Activated T-cell treated with anti-CD3 and anti-CD28 coated beads for 48 hours (primary cell): Measurements from ENCODE around the gene VEZT.
A peak's percentile ranks its signal among the peaks of the same experiment; 100 is the strongest.

ENCODE experiments used
- DNase-seq: peaks from one replicate; pipeline ENCODE4 v3.0.0-alpha.2; 2020; ENCODE audit warnings: low read depth

VEZT gene

DNA sequence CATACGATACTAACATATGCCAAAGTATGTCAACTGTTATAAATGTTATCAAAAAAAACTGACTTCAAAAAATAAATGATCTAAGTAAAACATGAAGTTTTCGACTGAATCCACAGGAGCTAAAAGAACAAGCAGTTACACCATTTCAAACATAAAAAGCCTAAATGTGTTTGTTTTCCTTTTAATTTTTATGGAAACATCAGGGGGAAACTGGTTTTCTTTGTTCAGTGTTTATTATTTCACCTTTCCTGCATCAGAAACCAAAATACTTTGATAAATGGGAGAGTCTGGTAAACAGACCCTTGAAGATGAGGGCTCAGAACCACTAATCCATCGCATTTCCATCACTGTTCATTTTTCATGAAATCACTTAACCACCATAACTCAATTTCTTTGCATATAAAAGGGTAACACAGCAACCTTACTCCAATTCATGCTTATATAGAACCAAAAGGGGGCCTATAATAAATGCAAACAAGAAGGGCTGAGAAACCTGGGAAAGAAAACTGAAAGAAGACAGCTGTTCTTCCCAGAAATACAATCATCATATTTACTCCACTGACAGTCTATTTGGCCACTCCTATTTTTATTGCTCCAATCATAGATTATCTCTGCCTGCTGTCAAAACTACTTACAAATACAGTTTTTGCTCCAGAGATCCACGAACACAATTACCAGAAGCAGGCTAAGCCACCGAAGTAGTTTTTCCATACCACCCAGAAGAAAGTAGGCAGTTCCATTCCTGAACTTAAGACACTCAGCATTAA is 17.3 kb upstream of the VEZT start:
- no peak for DNase-seq

DNA sequence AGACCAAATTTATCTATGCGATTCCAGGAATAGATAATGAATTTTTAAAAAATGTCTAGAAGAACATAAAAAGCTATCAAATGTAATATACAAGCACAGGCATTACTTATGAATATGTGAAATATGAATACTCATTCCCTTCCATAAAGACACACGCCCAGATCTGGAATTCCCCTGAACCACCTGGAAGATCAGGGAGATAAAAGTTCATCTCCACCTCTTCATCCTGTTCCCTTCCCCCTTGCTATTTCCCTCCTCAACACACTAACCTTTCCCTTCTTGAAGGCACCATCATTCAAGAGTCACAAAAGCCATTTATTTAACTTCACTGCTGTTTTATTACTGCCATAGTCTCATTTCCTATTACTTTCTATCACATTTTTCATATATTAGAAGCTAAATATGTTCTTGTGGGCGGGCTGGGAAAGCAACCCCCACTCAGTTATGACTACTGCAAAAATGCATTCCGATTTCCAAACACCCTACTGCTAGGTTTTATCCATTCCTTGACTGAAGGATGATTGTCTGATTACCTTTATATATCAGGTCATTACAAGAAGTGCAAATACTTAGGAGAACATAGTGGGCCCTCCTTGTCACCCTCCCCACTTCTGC is 16.4 kb upstream of the VEZT start:
- no peak for DNase-seq

DNA sequence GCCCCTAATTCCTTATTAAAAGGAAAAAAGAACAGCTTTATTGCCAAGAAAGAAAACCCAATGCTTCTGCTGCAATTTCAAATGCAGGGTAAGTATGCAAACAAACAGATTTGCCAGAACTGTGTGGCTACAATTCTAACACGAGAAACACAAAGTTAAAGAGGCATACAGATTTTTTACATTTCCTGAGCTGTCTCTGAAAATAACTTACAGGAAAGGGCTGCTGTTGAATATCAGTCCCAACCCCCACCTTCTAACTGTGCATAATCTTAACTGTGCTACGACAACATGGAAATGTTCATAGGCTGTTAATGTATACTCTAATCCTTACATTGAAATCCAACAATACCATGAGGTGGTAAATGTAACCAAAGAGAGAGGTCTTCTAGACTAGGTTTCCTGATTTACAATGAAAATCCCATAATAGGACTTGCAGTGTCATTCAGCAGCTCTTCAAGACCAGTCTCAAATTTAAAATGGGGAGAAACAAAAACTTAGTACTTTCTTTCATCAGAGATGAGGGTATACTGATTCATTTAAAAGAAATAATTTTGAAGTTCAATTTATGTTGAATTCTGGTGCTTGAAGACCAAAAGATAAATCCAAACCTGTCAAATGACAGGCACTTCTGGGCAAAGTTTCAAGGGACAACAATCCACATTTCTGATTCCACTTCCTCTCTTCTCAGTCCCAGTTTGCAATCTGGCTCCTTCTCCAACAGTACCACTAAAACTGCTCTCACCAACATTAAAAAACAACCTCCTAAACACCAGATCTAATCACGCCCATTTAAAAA is 14.7 kb upstream of the VEZT start:
- DNase-seq, result no peak

DNA sequence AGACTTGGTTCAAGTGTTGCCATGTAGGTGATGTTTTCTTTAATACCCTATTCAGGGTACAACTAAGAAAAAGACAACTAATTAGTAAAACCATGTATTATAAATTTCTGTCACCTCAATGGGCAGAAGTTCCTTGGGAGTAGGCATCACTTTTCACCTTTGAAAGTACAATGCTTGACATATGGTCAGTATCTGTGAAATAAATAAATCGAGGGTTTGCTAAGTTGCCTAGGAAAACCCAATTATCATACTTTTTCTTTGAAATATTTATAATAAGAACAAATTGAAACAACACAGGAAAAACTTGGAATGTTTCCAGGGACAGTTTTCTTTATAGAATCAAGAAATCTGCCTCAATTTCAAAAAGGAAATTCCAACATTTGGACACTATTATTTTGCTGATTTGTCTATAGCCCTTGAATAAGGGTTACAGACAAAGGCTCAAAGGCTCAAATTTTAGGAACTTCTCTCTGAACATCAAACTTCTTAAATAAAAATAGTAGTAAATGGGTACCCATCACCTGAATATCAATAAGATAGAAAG is 14.0 kb upstream of the VEZT start:
- DNase-seq, result no peak

DNA sequence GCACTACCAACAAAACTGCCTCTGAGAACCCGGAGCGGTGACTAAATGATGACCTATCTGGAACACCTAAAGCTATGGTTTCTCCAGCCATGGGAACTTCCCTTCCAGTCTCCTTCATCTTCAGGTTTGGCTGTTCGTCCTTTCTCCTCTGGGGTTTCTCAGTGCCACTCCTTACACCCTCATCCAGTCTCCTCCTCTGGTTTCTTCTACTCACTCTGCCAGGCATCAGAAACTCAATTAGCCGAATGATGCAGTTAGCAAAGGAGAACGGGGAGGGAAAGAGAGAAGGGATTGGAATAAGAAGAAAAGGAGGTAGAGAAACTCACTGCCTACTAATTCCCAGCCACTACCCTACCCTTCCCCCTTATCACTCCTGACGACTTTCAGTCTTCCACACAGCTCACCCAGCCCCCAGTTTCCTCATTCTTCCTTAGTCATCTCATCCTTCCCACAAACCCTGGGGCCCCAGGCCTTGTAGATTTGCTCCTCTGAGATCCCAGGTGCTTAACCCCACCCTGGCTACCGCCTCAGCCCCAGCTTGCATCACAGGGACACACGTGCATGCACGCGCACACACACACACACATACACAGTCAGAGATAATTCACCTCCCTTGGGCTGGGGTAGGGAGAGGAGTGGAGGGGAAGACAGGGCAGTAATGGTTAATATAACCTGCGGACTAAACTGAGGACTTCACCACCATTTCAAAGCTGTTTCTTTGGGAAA is 13.3 kb upstream of the VEZT start:
- DNase-seq, result no peak

DNA sequence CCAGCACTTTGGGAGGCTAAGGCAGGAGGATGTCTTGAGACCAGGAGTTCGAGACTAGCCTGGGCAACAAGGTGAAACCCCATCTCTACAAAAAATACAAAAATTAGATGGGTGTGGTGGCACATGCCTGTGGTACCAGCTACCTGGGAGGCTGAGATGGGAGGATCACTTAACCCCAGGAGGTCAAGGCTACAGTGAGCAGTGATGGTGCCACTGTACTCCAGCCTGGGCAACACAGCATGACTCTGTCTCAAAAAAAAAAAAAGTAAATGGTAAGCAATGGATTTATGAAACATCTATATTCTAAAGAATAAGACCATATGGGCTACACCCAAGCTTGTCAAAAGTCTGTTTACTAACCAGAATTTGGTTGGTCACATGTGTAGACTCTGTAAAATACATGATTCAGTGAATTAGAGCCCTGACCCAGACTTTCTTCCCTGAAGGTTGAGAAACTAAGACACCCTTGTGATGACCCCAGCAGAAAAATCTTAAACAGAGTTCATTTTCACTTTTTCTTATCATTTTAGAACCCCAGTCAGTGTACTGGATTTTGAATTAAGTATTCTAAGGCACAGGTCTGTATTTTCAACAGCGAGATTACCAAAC is 12.5 kb upstream of the VEZT start:
- no peak for DNase-seq

DNA sequence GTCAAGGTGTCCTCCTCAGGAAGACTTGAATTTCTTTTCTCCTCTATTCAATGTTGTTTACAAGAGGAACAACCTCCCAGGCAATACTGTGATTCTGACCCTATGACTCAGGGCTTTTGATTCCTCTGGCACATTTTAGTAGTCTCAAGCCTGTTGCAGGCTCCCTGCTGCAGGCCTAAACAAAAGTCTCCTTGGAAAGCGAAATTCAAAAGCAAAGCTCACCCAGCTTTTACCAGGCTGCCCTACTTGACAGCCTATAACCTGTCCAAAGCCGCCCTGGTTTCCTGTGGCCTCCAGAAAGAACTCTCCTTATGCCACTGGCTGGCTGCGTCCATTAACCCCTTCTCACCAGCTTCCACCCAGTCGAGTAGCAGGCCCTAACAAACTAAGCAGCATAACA is 11.9 kb upstream of the VEZT start:
- no peak for DNase-seq

DNA sequence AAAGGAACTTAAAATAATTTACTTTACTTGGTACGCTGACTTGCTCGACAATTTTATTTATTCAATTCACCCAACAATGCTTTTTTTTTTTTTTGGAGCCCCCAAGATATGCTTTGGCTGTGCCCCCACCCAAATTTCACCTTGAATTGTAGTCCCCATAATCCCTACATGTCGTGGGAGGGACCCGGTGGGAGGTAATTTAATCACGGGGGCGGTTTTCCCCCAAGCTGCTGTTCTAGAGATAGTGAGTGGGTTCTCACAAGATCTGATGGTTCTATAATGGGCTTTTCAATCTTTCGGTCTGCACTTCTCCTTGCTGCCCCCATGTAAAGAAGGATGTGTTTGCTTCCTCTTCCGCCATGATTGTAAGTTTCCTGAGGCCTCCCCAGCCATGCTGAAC is 10.7 kb upstream of the VEZT start:
- DNase-seq, result no peak

DNA sequence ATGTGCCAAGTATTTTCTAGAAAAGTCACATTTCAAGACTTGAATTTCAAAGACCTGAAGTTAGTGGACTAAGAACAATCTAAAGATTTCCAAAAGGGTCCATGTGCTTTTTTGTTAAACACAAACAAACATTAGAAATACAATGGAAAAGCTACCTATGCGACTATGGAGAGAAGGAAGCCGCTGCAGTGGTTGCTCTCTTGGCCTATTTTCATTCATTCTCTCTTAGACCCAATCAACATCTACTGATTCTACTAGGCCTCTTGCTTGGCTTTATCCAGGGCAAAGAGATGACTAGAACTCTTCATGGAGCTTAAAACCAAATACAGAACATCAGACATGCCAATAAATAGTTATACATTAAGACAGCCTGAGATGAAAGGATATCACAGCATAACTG is 10.2 kb upstream of the VEZT start:
- DNase-seq, result no peak

DNA sequence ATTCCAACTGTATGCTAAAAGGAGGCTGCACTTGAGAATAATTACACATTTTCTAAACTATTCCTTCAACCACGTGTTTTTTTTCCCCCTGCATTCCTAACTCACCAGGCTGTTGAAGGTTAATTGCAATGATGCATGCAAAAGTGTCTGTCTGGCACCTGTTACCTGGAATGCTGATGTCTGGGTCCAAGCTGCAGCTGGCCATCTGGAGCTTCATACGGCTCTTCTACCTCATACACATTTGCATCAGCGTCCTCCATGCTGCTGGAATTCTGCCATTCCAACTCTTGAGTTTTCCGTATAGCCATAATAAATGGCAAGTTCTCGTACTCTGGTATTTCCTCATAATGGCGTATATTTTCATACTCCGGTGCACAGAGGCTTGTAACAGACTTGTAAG is 8.9 kb upstream of the VEZT start:
- no peak for DNase-seq

DNA sequence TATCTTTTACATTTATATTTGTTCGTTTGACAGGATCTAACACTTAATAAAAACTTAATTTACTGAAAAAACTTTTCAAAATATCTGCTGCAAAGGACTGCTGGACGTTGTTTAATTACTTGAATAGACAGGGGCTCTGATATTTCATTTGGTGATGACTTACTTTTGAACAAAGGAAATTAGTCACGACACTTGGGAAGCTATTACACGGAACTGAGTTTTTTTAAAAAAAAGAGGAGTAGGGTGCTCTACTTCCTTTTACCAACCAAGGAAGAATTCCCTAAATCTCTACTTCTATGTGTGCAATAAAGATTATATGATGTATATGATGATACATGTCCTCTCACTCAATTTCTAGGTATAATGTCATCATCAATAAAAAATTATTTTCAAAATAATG is 5.0 kb upstream of the VEZT start:
- DNase-seq, result no peak

DNA sequence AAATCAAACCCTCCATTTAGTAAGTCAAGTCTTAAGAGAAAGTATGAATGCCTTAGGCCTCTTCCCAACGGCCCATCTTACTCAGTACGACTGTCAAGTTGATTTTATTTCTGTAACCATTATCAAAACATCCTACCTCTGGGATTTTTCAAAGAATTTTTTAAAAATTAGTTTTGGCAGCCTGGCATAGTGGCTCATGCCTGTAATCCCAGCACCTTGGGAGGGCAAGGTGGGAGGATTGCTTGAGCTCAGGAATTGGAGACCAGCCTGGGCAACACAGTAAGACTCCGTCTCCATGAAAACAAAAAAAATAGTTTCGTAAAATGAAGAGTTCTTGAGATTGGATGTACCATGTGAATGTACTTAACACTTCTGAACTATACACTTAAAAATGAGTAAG is 4.5 kb upstream of the VEZT start:
- DNase-seq, result no peak

DNA sequence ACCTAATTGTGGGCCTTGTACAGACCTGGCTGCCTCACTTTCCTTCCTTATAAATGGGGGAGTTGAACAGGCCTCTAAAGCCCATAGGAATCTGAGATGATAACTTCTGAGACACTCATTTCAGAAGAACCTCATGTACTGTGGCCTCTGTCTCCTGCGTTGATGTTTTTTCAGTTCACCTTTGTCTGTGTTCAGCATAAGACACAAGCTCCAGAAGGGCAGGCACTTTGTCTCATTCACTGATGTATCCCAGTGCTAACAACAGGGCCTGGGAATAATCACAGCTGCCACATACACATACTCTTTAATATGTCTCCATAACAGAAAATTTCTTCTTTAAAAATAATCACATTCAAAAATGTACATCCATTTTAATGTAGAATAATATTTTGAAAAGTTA is 3.7 kb upstream of the VEZT start:
- no peak for DNase-seq

DNA sequence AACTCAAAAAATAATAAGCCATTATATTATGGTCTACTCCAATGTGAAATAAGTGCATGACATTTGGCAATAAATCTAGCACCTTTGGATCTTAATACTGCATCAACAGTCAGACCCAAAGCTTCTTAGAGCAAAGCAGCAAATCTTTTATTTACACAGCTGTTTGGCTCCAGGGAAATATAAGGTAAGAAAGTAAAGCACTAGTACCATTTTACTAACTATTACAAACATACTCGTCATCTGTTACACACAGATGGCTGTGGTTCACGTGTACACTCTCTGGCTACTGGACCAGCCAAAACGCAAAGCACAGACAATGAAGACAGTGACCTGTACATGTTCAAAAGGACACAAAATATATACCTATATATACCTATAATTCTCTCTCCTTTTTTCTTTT is 3.1 kb upstream of the VEZT start:
- DNase-seq, result no peak

DNA sequence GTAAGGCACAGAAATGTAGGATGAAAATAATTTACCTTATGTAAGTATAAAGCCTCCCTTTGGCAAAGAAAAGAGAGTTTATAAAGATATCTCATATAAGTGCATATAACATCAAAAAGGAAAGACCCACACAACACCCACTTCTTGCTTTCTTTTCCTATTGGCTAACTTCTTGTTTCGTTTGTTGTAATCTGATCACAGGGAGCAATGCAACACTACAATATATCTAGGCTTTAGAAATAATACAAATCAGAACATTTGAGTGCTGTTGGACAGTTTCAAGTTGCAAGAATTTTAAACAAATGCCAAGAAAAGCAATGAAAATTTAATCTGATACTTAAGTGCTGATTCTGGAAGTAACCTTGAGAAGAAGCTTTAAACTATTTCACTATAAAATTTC is 1.7 kb upstream of the VEZT start:
- DNase-seq, result no peak

DNA sequence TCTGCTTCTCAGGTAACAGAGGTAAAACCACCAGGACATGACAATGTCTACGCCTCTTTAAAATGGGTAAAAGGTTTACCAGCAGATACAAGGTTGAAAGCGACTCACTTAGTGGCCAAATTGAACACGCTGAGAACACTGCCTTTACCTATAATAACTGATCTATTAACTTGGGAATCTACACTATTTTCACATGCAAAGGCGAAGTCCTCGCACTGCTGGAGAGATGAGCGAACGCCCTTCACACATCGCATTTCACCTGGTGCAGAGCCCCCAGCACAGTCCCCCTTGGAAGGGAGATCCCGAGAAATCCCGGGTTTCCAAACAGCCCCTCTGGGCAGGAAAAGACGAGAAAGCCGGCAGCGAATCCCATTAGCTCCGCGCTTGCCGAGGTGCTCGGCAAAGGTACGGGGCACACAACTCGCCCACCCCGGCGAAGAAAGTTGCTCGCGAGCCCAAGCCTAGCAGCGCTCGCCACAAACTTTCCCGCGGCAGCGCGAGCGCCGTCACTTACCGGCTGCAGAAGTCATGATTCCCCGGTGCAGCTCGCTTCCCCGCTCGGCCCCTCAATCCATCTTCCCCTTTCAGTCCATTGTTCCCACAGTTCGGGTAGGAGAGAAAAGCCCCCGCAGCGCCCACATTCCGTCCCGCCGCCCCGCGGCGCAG is 763 bp upstream of the VEZT start:
- DNase-seq, result no peak

DNA sequence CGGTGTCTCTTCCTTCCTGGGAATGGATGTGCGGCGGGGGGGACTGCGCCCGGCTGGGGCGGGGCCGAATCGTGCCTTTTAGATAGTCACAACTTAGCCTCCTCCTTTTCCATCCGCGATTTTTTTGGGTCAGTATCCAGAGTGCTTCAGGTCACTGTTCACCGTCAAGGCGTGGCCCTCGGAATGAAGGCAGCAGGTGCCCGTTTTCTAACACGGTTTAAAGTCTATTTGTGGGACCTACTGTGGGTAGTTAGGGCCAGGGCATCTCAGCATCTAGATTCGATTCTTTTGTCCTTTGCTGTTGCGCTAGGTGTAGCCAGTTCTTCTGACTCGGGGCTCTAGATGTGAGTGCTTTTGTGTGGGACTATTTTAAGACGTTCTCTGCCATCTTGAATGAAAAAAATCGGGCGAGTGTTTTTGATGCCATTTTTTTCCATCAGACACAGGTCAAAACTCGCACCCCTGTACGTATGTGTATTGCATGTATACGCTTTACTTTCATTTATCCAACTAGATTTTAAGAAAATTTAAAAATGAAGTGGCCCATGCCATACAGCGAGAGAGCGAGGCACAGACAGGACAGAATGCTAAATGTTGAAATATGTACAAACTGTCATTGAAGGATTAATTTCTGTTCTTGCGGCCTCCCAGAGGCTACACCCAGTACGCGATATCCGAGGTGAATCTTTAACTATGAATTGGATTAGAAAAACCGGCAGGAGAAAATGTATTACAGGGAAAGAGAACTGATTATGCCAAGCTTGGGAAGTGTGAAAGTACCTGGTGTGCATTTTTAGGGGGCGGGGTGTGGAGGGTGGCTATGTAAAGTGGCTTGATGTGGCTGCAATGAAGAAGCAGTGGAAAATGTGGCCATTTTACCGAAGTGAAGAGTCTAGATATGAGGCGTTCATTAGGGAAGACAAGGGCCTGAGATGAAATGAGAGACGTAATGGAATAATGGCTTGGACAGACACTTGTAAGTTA is 835 bp downstream of the VEZT start:
- DNase-seq, result peak; percentile 24

DNA sequence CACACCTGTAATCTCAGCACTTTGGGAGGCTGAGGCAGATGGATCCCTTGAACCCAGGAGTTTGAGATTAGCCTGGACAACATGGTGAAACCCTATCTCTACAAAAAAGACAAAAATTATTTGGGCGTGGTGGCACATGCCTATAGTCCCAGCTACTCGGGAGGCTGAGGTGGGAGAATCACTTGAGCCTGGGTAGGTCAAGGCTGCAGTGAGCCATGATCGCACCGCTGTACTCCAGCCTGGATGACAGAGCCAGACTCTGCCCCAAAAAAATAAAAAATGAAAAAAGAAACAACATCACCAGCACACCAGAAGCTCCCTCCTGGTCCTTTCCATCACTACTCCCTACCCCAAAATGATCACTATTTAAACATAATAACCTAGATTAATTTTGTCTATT is 2.6 kb downstream of the VEZT start:
- no peak for DNase-seq

DNA sequence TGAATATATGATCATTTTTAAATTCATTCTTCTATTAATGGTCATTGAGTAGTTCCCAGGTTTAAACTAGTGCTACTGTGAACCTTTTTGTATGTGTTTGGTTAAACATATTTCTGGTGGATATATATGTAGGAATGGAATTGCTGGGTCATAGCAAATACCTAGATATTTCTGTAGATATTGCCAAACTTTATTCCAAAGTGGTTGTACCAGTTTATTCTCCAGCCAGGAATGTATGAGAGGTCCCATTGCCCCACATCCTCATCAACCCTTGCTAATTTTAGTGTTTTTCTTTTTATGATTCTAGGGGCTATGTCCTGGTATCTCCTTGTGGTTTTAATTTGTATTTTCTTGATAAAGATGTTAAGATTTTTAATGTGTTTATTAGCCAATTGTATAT is 3.1 kb downstream of the VEZT start:
- DNase-seq, result no peak
